GM21825 (cell line): Measurements from ENCODE around the gene PDE1A.

Experiments used
- ATAC-seq: cut with Tn5 transposase; IDR thresholded peaks from one replicate; pipeline ENCODE4 v1.9.1; 2021; ENCODE audit warnings: mild to moderate bottlenecking, moderate library complexity; ENCODE audit not compliant: unreplicated experiment

The PDE1A gene

DNA sequence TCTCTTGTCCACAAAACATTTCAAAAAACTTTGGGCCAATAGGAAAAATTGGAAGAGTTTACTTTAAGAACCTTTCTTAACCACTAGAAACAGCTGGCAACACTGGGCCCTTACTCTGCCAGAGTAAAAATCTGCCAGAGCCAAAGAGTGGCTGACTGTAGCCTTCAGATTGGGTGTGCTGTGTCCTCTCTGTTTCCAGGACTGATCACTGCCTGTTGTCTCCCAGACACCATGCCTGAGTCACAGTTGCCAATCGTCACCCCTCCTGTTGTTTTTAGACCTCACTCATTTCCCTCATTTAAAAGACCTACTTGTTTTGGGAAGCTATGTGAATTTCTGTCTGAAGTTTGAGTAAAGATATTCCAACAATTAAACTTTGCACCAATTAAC, 282.1 kb downstream of the PDE1A start:
- no peak for ATAC-seq

DNA sequence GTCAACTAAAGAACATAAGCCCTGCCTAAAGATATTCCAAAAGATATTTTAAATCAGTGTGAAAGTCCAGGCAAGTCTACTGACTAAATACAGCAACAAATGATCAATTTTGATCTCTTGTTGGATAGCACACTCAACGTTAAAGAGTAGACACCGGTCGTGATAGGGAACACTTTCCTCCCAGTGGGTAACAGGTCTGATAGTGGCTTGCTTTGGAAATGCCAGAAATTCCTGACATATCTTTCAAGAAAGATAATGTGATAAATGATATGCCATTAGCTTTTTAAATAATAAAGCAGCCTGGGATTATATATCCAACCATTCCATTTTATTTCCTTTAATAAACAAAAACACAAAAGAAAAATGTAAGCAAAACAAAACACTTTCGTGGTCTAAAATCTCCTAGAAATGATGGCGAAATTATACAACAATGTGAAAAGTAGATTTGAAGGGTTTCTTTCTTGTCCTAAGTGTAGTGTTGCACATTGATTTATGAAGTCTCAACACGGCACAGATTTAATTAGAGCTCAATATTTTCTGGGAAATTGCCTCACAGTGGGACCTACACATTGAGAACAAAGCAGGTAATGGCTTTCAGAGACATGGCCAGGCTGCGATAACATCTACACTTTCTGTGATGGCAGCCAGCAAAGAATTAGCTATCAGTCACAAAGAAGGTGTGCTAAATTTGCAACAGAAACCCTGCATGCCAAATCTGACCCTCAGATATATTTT, 282.6 kb downstream of the PDE1A start:
- no peak for ATAC-seq

DNA sequence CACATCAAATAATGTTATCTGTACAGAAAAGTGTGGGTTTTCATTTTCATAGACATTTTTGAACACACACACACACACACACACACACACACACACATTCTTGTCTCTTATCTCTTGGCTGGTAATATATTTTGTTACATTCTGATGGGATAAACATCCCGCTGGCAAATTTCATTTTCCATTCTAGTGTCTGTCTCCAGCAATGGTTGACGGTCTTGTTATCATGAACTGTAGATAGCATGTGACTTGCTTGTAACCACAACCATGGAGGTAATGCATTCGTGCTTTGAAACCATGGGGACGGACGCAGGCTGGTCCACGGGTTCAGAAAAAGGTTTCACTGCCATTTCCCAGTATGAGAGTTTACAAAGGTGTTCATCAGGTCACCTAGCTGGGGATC, 284.8 kb downstream of the PDE1A start:
- no peak for ATAC-seq

DNA sequence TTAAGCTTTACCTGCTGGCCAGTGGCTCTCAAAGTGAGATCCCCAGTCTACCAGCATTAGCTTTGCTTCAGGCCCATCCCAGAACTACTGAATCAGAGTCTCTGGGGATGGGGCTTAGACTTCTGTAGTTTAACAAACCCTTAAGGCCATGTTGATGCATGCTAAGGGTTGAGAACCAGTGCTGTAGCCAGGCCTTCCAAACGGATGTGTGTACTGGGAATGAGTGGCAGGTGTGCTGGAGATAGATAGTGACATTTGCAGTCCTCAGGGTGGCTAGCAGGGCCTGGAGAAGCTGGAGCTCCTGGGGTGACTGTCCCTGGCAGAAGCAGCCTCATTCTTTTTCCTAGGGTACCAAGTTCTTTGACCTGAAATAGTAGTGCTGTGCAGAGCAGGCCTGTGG, 292.6 kb downstream of the PDE1A start:
- no peak for ATAC-seq

DNA sequence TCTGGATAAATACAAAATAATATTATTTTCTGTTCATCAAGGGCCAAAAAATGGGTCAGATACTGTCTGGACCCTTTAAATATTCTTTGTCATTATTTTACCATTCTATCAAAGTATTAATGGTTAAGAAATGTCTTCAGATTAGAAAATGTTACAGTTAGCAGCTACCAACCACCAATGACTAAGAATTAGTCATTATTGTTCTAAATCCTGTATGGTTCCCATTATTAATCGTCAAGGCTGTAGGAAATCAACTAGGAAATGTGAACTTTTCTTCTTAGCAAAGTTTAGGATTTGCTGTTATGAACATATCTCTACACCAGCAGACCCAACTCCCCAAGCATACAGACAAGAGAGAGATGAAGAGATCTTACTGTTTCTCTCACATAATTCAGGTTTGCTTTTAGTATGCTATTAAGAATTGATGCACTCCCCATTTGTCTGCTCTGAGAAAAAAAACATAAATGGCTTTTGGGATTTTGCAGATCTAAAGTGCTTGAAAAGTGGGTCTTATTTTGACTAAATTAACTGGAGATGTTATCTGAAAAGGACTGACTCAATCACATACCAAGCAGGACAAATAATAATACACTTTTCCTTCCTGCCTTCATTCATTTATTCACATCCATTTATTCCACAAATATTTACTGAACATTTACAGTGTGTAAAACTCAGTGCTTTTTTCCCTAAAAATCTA, 293.5 kb downstream of the PDE1A start:
- no peak for ATAC-seq

DNA sequence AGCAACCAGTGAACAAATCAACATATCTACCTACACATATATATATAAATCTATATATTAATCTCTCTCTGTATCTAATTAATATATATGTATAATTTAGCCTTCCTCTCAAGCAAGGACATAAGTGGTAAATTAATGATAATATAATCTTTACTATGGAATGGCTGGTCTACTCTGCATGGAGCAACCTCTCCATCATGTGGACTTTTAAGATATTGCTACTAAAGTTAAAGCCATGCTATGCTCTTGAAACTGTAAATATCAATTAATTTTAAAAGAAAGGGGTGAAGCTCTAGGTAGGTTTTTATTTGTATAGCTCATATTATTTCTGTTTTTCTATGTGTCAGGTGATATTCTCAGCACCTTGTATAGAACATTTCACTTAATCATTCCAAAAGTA, 294.2 kb downstream of the PDE1A start:
- no peak for ATAC-seq

DNA sequence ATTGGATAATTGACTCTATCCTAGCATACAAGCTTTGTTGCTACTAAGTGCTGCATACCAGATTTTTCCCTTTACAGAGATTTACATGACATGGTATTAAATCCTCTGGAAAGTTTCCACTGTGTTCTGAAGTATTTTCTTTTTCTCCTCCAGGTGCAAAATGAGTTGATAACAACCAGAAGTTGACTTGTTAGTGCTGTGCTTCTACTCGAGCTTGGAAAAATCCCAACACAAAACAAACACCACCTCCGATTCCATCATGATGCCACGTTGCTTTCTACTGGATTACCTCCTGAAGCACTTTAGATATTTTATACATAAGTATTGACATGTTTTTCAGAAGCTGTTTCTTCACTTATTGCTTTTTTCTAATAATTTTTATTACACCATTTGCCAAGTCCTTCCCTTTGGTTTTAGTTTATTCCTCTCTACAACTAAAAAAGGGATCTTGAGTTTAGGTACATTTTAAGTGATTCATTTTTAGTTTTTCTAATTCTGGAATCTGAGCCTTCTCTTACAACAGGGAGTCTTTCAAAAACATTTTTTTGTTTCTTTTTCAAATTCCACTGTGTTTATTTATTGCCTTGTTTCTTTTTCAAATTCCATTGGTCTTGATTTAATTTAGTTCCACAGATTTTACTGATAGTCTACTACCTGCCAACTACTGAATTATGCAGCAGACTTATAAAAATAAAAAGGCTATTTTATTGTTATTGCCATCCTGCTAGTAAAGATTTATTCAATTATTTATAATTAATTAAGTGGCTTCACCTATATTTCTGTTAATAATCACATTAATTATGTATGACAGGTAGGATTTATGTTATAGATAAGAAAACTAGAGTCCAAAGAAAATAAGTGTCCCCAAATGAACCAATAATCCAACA, 297.8 kb downstream of the PDE1A start:
- no peak for ATAC-seq

DNA sequence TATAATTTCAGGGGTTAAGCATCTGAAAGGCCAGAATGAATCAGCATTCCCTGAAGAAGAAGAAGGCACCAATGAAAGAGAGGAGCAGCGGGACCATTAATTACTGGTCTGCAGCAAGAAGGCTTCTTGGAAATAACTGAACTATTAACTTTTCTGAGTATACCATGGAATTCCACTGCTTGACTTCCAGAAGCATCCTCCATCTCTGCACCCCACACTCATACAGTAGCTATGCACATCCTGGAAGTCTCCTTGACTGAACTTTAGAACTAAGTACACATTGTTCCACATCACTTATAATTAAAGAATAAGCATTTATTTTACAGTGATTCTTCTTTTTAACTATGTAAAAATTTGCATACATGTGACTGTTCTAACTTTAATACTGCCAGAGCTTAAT, 309.6 kb downstream of the PDE1A start:
- no peak for ATAC-seq

DNA sequence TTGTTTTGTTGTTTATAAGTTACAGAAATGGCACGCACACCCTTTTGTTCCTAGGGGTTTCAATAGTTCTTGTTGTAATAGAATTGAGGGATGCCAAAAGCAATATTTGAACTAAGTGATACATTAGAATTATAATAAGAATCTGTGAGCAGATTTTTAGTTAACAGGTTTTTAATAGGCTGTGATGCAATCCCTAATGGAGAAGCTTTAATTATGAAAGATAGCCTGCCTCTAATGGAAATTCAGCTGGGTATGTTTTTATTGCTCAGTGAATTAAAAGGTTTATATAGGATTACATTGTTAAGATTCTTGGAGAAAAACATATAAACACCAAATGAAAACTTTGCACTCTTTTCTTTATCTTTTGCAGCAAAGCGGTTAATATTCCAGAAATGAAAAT, 310.1 kb downstream of the PDE1A start:
- ATAC-seq: no peak

DNA sequence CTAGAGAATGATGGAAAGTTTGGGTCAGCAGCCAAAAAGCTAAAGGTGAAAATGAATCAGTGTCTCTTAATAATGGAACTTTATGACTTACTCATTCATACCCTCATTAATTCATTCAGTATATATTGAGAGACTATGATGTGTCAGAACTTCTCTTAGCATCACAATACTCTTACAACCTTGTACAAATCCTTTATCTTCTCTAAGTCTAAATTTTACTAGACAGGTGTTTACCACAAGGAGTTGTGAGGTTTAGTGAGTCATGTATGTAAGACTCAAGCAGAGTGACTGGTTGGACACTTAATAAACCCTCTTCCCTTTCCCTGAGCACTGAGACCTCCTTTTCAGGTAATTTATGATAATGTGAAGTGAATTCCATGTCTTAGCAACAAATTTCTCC, 311.6 kb downstream of the PDE1A start:
- ATAC-seq: no peak

DNA sequence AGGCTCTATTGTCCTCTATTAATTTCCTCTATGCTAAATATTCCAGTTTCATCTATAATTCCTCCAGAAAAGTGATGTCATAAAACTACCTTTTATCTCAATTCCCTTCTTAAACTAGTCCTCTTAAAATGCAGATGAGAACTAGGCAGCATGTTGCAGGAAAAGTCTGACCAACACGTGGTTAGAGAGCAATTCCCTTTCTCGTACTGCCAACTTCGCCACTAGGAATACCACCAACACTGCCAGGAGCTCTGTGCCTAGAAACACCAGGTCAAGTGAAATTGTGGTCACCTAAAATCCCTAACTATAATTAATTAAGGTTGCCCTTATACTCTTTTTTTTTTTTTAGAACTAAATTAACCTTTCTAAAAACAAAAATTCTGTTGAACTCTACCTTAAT, 313.5 kb downstream of the PDE1A start:
- ATAC-seq: no peak

DNA sequence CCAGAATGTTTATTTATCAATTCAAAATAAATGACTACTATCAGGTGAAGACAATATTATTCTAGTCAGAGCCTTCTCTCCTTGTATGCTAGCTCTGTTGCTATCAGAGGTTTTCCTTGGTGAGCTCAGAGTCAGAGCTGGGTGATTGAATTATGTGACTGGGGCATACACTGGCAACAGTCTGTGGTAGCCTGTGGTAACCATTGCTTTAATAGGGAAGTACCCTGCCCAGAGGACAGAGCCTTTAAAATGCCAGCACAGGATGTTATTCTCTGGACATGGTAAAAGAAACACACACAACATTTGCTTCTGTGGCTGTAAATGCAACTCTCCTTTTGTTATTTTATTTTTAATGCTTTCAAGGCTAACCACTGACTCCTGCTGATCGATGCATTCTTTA, 316.5 kb downstream of the PDE1A start:
- ATAC-seq: no peak

DNA sequence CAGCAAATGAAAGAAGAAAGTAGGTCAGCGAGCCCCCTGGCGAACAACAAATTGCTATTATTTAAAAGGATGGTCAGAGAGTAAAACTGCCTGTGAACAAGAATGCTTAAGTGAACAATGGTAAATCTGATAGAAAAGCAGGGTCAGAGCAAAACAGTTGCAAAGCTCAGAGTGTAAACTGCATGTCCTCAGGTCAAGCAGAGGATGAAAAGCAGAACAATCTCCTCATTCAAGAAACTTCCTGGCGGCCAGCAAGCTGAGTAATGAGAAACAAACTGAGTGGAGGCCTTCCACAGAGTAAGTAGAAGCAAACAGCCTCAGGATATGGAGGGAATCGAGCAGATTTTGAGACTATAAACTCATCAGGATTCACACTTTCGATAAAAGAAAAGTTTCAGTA, 323.3 kb downstream of the PDE1A start:
- ATAC-seq: no peak

DNA sequence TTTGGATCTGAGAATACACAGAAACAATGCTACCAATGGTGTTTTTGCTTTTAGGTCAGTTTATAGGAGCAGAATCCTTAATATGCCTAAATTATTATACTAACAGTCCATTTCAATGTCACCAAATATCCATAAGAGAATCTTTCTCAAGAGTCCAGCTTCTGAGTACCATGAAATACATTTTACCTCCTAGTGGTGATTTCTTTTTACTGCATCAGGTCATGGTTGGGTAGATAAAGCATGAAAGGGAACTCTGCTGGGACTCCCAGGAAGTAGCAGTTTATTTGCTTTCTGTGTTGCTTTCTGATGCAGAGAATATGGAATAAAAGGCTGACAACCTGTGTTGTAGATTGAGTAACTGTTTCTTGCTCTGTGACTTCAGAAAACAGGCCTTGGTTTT, 325.6 kb downstream of the PDE1A start:
- ATAC-seq: peak; percentile 52

DNA sequence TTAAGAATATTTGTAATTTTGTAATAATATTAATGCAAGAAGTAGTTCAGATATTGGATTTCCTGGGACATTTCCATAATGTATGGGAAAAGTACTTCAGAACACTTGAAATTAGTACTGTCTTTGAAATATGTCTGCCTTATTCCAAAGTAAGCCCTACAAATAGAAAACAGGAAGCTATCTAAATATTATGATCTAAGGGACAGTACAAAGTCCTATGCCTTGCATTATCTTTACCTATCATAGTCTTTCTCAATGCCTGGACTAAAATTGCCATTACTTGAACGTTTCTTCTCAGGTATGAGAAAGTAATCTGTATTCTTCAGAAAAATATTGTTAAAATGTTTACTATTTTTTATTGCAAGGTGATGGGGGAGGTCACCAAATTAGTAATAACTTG, 328.2 kb downstream of the PDE1A start:
- ATAC-seq: no peak

DNA sequence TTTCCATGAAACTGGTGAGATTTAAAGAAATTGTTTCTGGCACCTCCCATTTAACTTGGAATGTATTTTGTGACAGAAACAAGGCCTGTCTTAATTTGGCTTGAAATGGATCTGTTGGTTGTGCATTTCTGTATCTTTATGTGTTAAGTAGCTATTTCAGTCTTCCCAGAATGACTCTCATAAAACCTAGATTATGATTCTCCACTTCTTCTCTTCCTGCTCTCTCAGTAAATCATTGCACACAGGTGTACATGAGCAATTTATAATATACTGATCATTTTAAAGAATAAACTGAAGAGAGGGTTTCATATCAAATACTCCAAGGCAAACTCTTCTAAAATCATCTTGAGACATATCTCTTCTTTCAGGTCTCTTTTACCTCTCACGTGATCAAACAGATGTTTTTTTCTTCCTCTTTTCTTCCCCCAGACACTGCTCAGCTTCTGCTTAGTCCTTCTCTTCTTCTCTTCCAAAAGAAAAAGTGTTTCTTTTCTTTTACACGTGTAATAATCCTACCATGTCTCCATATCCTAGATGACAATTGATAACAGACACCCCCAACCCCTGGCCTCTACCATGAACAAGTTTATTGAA, 329.2 kb downstream of the PDE1A start:
- ATAC-seq: no peak

DNA sequence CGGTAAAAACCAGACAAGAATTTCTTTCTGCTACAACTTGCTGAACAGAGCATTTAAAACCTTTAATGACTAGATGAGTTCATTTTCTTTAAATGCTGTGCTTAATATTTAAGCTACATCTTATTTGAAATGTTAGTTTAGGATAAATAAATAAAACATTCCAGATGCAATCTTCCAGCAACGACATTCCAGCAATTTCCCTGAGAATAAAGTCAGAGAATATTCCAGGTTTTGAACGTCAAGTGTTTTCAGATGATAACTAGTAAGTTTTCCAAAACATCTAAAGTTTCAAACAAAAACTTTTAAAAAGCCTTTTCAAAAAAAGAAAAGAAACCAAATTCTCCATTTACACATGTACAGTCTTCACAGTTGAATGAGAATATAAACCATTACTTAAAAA, 336.4 kb downstream of the PDE1A start:
- no peak for ATAC-seq
